Cardiac muscle cell (in vitro differentiated cells and primary cell): ENCODE data around the gene SLC37A4. TPM values are rescaled to one million over a fixed set of nuclear protein-coding genes. Genes with fewer than 3 reads are reported as not detected.
A peak's percentile ranks its signal among the peaks of the same experiment; 100 is the strongest.
"Not testable (repeated sequence)": the region's sequence is repeated elsewhere in the genome, so short reads cannot be mapped to it uniquely, and the experiment has no call there.

ENCODE experiments used
- DNase-seq, 2 donors: peaks; one replicate each; pipeline versions ENCODE4 v3.0.0 to v3.0.0-alpha.2; 2010 to 2017; ENCODE audit warnings: low read depth in 1 of 2, low spot score in 1 of 2
- H3K27ac ChIP-seq: fragments of 200-600 bp; sonication (generic); 2 replicates; pipeline ENCODE4 v1.5.1; 2016
- H3K27me3 ChIP-seq: fragments of 200-600 bp; sonication (generic); 2 replicates; pipeline ENCODE4 v1.6.0; 2016; ENCODE audit warnings: control low read depth
- H3K36me3 ChIP-seq: fragments of 200-600 bp; sonication (generic); 2 replicates; pipeline ENCODE4 v1.5.1; 2016; ENCODE audit warnings: control low read depth
- H3K4me1 ChIP-seq: fragments of 200-600 bp; sonication (generic); 2 replicates; pipeline ENCODE4 v1.8.1; 2017; ENCODE audit warnings: low read depth, mild to moderate bottlenecking, mixed run types
- H3K4me3 ChIP-seq: fragments of 200-600 bp; sonication (generic); 2 replicates; pipeline ENCODE4 v1.5.1; 2016; ENCODE audit warnings: mild to moderate bottlenecking
- H3K9me3 ChIP-seq: fragments of 200-600 bp; sonication (generic); 2 replicates; pipeline ENCODE4 v1.5.1; 2017; ENCODE audit warnings: low read depth, mild to moderate bottlenecking, control low read depth
- CTCF ChIP-seq: IDR thresholded peaks from 2 replicates; pipeline ENCODE4 v1.5.1; 2012; ENCODE audit warnings: low read depth, mild to moderate bottlenecking, low read length
- polyA plus RNA-seq: library from polyadenylated mRNA; unstranded; fragments of >200 nt; fragmentation: Nextera tagmentation; extraction: Ambion mirVana; gene quantifications from 2 replicates; pipeline ENCODE4 v1.2.1, GENCODE V29; 2016
- total RNA-seq: library from RNA; depleted of rRNA; stranded (reverse); fragments of >200 nt; gene quantifications from 2 replicates; pipeline ENCODE4 v1.2.3, GENCODE V29; 2016

The SLC37A4 gene
- total and polyA plus RNA-seq, 2 experiments from 2014 or later: 36.7 to 41.4 TPM

DNA sequence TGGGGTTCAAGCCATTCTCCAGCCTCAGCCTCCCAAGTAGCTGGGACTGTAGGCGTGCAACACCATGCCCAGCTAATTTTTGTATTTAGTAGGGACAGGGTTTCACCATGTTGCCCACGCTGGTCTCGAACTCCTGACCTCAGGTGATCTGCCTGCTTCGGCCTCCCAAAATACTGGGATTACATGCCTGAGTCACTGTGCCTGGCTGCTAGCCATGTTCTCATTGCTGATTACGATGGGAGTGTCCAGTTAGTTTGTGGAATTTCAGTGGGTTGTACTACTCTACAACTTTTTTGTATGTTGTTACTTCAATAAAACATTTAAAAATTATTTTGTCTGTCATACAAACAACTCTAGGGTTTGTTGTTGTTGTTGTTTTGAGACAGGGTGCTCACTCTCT lies 32.1 kb upstream of the SLC37A4 start:
- TF ChIP-seq CTCF: no peak

DNA sequence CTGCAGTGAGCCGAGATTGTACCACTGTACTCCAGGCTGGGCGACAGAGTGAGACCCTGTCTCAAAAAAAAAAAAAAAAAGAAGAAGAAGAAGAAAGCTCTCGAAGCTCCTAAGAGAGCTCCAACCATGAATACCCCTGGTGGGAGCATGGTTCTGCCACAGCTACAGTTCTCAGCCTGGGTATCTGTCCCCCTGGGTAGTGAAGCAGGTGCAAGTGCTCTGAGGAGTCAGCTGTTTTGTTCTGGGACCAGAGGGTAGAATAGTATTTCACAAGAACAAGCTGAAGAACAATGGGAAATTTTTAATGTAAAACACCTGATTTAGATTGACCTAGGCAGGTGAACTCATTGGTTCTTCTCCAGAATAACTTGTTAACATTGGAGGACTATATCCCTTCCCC lies 30.6 kb upstream of the SLC37A4 start:
- Histone ChIP-seq H3K27ac (no peak overlapping the region), H3K4me3 (no peak overlapping the region), H3K36me3 (no peaks in the 10 kb centered on the region), H3K27me3 (no peaks in the 10 kb centered on the region), H3K9me3 (no peaks in the 10 kb centered on the region), H3K4me1 (peaks cover under 1% of the 10 kb centered on the region)
- no peak for DNase-seq
- no peak for TF ChIP-seq CTCF

More for the DNA sequence above, 32.1 kb upstream of the SLC37A4 start:
- Histone ChIP-seq H3K4me1 (peaks cover 3% of the 10 kb centered on the region), H3K9me3 (no peaks in the 10 kb centered on the region), H3K27me3 (no peaks in the 10 kb centered on the region), H3K4me3 (no peak overlapping the region), H3K36me3 (no peaks in the 10 kb centered on the region), H3K27ac (no peak overlapping the region)
- DNase-seq: peak in 1 of 2 donors; percentile 73

- not testable (repeated sequence) for H3K27ac ChIP-seq, H3K36me3 ChIP-seq, DNase-seq, H3K9me3 ChIP-seq, H3K4me1 ChIP-seq, H3K27me3 ChIP-seq, H3K4me3 ChIP-seq
Measured at GRCh38 chr11:119059128-119059527, 28.5 kb upstream of the SLC37A4 start.

DNA sequence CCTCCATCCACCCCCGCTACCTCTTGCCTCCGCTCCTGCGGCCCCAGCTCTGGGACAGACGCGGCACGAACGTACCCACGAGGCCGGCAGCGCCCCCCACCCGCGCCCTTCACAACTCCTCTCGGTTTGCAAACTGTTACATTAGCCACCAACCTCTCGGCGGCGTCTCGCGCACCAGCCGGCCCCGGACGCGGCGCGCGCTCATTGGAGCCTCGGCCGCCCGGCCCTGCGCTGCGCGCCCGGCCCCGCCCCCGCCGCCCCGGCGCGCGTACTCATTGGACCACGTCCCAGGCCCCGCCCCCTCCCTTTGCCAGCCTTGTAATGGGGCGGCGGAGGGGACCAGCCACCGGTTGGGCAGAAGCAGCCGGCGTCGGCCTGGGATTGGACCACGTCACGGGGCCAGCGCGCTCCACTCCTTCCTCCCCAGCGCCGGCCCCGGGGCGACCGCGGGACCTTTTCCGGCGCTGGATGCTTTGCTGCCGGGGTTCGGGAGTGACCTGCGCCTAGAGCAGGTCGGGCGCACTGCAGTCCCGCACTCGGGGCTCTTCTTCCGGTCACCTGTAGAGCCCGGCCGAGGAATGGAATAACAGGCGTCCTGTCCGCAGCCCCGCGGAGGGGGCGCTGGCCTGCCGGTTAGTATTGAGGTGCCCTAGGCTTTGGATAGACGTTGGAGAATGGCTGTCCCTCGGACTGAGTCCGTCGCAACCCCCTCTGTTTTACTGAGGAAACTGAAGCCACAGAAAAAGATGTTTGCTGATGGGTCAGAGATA lies 26.5 kb upstream of the SLC37A4 start, which contains the start of gene HYOU1:
Gene HYOU1, minus strand, starts transcription at position 206 of the 770 bp plus-strand sequence. CDS start 1,045 bp downstream, outside the sequence.
- H3K27ac ChIP-seq: peak within 1 kb of the TSS; percentile 95
- H3K9me3 ChIP-seq: no peaks in the 10 kb centered on the region
- H3K36me3 ChIP-seq: peaks cover 26% of the 10 kb centered on the region
- DNase-seq: peak; percentile 98 to 99
- H3K27me3 ChIP-seq: no peaks in the 10 kb centered on the region
- peak within 1 kb of the TSS; percentile 99 for H3K4me3 ChIP-seq
- peaks cover 5% of the 10 kb centered on the region for H3K4me1 ChIP-seq
- TF ChIP-seq CTCF: peak; percentile 40

GRCh38 chr11:119056421-119056999 lies 25.8 kb upstream of the SLC37A4 start:
- H3K27me3 ChIP-seq: no peaks in the 10 kb centered on the region
- peaks cover 31% of the 10 kb centered on the region for H3K36me3 ChIP-seq
- TF ChIP-seq CTCF: no peak
- no peaks in the 10 kb centered on the region for H3K9me3 ChIP-seq
- H3K4me1 ChIP-seq: peaks cover 5% of the 10 kb centered on the region
- DNase-seq: peak; percentile 3 to 38
- H3K4me3 ChIP-seq: peak overlapping the region; percentile 99
- H3K27ac ChIP-seq: peak overlapping the region; percentile 95

- DNase-seq: peak in 1 of 2 donors; percentile 25
- H3K9me3 ChIP-seq: no peaks in the 10 kb centered on the region
- peaks cover 5% of the 10 kb centered on the region for H3K4me1 ChIP-seq
- H3K27me3 ChIP-seq: no peaks in the 10 kb centered on the region
- peak overlapping the region; percentile 99 for H3K4me3 ChIP-seq
- H3K27ac ChIP-seq: peak overlapping the region; percentile 95
- no peak for TF ChIP-seq CTCF
- peaks cover 36% of the 10 kb centered on the region for H3K36me3 ChIP-seq
Measured at GRCh38 chr11:119055901-119056300, 25.2 kb upstream of the SLC37A4 start.
